ENCODE data around the gene ABCA3.

- no peak for TF ChIP-seq CTCF (IDR thresholded peaks at IDR 0.05)
- no peak for TF ChIP-seq EP300 (IDR thresholded peaks at IDR 0.05)
Measured at GRCh38 chr16:2329532-2329931, 11.0 kb downstream of the ABCA3 start.

All from gastroesophageal sphincter (tissue), 3 donors.